A673 (cell line): ENCODE measurements around the gene KRT77.

Experiments
- CTCF ChIP-seq: fragments of 300-800, 200-600 bp; sonication (generic); conservative IDR thresholded peaks from 2 replicates; pipeline ENCODE4 v1.5.1; 2017; ENCODE audit warnings: low read depth, mild to moderate bottlenecking, antibody characterized with exemption, low read length, moderate library complexity, mixed read lengths
- EZH2 ChIP-seq: fragments of 200-600 bp; sonication (generic); IDR thresholded peaks from 2 replicates; pipeline ENCODE4 v1.6.1; 2017; ENCODE audit warnings: borderline replicate concordance, low read depth, mild to moderate bottlenecking, mixed read lengths, antibody characterized with exemption, low read length; ENCODE audit not compliant: poor library complexity, severe bottlenecking

- TF ChIP-seq CTCF (no peak), EZH2 (no peak)
Measured at GRCh38 chr12:52663420-52663819, 39.9 kb downstream of the KRT77 start.
